ENCODE measurements around the gene OR6B1.

The OR6B1 gene

DNA sequence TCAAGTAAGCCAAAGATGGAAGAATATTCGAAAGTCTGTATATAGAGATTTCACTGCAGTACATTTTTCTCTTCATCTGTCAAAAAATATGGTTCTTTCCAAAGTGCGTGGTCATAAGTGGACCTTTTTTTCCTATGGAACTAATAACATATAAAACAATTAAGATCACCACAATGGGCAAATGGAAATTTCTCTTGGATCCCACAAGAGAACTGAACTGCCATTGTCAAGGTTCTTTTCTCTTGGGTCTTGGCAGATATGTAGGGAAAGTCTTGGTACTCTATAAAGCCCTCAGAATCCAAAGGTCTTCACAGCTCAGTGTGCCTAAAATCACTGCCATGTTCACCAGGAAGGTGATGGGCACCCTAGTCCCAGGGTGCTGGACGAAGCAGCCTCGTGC, at the start of gene OR6B1:
Gene OR6B1 (plus strand): TSS at position 301 of the 400 bp plus-strand sequence. CDS start 3,677 bp downstream, outside the sequence.
- DNase-seq (ENCODE audit: low read depth): no peak

DNA sequence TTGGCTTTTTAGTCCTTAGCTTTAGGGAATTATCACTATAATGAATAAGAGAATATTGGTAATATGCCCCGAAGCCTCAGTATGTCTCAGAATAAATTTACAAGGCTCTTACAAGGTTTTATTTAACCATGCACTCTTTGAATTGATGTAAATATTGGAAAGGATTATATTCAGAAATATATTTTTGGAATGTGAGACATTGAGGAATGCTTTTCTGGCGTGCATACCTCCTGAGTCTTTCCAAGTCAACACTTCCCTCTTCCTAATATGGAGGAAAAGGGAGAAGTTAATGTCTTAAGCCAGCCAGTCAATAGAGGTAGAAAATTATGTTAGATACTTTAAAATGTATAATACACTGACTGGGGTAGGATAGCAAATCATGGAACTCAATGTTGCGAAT, 46.7 kb upstream of the OR6B1 start:
- DNase-seq (ENCODE audit: low read depth): no peak

DNA sequence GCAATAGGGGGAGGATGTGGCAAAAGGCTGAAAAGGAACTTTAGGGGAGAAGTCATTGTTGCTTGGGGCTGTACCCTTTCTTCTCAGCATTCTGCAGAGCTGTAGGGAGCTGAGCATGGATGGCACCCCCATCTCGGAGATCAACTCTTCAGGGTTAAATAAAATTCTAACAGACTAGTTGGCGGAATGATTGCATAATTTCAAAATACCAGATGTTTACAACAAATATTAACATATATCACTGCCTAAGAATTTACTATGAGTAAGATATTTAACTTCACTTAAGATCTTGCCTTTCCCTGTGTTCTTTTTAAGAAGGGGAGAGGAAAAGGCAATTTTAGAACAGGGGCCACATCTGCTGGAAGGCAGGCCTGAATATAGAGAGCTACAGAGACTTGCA, 46.0 kb upstream of the OR6B1 start:
- no peak for DNase-seq (ENCODE audit: low read depth)

DNA sequence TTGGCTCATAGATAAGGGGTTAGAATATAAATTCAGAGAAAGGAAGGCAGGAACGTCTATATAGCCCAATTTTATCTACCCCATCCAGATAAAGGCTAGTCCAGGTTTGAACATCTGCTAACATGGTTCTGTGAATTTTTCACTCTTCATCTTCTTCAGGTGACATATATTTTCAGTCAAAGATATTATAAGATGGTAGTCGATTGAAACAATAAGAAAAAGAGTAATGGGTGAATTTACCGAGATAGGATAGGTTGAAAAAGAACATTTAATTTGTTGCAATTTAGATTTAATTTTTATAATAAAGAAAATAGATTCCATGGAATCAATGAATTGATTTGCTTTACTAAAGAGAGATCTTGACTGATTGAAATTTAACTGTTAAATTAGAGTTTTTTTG, 45.6 kb upstream of the OR6B1 start, which contains the start of gene OR2F1:
Gene OR2F1 (plus strand): TSS at position 301 of the 400 bp plus-strand sequence. CDS start 5,127 bp downstream, outside the sequence.
- no peak for DNase-seq (ENCODE audit: low read depth)

DNA sequence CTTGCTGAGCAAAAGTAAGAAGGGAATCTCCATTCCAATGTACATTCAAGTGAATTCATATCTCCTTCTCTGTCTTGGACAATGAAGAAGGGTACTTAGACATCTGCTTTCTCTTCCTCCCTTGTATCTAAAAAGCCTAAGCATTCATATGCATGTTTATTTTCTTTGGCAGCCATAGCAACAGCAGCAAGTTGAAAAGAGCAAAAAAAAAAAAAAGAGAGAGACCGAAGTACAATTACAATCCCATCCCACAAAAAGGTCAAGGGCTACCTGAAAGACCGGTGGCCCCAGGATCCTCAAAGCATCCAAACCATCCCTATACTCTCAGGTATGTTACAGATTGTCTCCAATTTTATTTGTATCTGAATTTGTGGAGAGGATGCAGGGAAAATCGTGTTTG, 41.3 kb upstream of the OR6B1 start:
- no peak for DNase-seq (ENCODE audit: low read depth)

DNA sequence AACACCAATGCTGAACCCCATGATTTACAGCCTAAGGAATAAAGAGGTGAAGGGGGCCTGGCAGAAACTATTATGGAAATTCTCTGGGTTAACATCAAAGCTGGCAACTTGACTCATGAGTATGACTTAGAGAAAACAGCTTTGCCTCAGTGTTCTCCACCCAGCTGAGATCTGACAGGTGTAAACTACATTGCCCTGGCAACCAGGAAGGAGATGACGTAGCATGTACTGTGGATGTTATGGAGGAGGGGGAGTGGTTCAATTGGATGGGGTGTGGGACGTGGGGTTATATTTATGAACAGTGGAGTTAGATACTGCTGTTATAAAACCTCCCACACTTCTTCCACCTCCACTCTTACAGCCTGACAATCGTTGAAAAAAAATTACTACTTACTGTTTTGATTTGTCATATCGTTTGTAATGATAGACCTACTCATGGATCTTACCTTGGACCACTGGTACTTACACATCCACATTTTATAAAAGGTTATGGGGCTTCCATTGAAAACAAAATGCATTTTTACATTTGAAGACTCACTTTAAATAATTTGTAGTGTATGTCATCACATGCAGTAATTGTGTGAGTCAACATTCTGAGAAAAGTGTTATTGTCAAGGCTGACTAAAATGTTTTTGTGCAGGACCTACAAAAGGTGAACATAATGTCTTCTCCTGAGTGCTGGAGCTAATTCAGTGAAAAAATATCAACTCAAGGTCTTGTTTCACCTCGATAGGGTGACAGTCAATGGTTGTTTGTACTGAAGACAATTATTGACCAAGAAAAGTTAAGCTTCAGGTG, 39.1 kb upstream of the OR6B1 start:
- no peak for DNase-seq (ENCODE audit: low read depth)

DNA sequence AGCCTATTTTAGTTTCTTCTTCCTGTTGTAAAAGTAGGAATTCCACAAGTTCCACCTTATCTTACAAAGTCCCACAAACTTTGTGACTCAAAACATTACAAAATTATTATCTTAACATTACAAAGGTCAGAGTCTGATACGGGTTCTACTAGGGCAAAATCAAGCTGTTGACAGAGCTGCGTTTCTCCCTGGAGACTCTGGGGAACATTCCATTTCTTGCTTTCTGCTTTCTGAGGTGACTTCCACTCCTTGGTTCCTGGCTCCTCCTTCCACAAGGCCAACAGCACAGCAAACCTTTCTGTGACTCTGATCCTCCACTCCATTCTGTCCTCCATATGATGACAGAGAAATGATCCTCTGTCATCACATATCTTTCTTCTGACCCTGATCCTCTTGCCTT, 34.8 kb upstream of the OR6B1 start:
- DNase-seq (ENCODE audit: low read depth): no peak

DNA sequence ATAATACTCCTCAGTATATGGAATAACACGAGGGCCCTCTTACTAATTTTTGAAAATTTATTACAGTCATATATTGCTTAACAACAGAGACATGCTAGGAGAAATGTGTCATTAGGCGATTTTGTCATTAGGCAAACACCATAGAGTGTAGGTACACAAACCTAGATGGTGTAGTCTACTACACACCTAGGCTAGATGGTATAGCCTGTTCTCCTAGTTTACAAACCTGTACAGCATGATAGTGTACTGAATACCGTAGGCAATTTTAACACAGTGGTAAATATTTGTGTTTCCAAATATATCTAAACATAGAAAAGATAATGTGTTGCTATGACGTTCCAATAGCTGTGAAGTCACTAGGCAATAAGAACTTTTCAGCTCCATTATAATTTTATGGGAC, 32.7 kb upstream of the OR6B1 start:
- no peak for DNase-seq (ENCODE audit: low read depth)

DNA sequence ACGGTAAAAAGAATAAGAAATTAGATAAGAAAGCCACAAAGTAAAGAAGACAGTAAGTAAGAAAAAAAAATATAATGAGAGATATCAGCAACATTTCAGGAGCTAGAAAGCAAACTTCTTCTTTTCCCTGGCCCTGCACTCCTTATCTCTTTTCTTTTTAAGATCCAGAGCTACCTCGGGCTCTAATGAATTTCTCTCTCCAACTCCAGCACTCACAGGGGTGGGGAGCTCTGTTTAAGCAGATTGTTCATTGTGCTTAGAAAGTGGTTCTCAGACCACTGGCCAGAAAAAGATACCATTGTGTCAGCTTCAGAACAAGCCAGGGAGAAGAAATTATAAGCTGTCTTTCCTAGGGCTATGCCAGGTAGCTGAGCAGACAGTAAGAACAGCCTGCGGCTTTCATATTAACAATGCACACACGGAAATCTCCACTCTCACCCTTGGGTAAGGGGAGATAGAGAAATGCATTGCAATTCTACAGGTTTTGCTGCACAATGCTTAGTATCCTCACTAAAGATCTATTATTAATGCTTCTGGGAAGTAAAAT, 26.2 kb upstream of the OR6B1 start:
- no peak for DNase-seq (ENCODE audit: low read depth)

DNA sequence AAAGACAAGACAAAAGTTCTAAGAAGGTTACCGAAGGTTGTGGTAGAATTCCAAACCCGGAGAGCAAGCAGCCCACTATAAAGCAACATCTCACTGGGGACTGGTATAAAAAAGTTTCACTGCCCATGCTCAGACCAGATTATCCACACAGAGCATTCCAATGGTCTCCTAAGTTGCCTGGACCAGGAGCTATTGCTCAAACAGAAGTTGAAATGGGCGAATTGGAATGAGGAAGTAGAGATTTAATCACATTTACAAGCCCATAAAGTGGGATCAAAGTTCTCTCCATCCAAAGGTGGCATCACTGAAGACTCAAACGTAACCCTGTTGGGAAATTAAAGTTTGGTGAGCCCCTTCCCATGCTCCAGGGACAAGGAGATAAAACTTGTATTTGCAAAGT, 25.7 kb upstream of the OR6B1 start:
- DNase-seq (ENCODE audit: low read depth): no peak

DNA sequence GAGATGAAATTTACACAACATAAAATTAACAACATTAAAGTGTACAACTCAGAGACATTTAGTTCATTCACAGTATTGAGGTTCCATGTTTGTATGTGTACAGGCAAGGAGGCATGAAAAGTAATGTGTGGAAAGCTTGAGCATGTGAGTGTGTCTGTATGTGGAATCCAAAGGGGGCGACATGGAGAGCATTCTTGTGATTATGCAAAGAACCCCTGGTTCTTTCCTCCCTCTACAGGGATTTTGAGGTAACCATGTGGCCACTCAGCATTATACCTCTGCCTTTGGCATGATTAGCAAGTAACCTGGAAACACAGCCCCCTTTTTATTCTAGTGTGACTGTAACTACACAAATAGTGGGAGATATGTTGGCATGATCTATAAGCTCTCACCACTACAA, 24.5 kb upstream of the OR6B1 start:
- no peak for DNase-seq (ENCODE audit: low read depth)

DNA sequence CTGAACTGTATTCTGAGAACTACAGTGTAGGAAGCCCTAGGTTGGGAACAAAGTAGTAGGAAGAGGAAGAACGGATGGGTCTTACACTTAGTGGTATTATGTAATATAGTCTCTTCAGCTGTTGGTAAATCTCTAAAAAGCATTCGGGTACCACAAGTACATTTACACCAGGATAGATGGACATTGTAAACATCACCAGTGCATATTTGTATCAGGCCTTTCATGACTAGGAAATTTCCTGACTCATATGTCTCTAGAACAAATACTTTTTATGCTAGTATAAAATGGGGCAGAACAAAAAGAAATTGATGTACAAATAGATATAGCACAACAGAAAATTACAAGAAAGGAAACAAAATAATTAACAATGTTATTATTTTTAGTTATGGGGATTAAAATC, 21.5 kb upstream of the OR6B1 start:
- DNase-seq (ENCODE audit: low read depth): no peak

DNA sequence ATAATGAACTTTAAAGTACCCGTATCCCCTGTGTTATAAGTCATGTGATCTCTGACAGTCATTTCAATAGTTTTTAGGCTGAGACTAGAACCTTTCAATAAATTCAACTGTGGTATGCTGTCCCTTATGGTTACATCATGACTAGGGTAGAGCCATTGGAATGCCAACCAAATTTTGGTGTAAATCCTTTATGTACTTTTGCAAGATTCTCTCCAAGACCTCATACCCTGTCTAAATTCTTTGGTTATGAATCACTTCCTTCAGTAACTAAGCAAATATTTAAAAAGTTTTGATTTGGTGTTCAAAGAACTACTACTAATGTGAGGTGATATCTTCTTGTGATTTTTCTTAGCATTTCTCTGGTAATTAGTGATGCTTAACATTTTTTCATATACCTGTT, 20.8 kb upstream of the OR6B1 start:
- DNase-seq (ENCODE audit: low read depth): no peak

DNA sequence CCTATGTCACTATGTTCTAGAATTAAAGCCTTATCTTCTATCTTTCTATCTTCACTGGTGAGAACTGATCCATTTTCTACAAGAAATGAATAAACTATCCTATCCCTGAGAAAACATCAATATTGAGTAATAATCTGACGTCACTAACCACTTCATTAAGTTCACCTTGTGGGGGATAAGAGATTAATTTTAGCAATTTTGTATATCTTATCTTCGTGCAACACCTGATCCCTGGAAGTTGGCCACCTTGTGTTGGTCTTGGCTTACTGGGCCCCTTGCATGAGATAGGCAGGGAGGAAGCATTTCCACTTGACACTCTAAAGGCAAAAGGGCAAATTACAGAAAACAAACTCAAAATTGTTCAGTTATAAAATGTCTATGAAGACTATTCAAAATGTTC, 20.1 kb upstream of the OR6B1 start:
- no peak for DNase-seq (ENCODE audit: low read depth)

DNA sequence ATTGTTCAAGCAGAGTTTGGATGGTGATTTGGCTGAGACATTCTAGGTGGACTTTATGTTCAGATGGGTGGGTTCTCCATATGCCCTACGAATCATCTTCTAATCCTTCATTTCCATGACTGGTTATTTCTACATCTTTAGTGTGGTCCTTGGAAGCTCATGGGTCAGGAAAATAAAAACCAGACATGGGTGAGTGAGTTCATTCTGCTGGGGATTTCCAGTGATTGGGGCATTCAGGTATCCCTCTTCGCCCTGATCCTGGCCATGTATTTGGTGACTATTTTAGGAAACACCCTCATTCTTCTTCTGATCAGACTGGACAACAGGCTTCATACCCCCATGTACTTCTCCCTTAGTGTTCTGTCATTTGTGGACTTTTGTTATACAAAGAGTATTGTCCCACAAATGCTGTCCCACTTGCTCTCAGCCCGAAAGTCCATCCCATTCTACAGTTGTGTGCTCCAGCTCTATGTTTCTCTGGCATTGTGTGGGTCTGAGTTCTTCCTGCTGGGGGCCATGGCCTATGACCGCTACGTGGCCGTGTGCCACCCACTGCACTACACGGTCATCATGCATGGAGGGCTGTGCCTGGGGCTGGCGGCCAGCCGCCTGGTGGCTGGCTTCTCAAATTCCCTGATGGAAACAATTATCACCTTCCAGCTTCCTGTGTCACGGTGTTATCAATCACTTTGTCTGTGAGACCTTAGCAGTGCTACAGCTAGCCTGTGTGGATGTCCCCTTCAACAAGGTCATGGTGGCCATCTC, 19.2 kb upstream of the OR6B1 start:
- DNase-seq (ENCODE audit: low read depth): no peak

DNA sequence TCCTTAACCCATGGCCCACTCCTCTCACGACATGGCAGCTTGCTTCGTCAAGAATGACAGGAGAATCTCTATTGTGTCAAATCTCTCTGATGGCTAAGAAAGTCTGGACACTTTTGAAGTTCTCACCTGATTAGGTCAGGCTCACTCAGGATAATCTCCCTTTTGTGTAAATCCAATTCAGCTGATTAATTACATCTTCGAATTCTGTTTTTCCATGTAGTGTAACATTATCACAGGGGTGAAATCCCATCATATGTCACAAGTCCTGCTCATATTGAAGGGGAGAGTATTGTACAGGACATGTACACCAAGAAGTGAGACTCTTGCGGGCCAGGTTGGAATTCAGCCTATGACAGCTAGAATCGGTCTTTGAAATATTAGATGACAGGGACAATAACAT, 16.2 kb upstream of the OR6B1 start:
- DNase-seq (ENCODE audit: low read depth): no peak

DNA sequence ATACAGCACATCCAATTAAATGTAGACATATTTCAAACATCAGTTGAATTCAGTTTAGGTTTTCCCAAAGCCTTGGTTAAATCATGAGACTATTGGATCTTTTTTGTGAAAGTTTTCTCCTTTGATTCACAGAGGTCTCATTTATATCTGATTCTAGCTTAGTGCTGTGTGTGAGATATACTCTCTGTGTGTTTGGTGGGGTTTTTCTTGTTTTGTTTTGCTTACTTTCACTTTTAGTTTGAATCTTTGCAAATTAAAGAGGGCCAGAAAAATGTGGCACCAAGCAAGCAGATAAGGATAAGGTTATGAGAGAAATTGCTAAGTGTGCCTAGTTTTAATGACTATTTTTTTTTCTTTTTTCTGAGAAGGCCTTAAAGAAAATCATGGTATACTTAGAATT, 12.6 kb upstream of the OR6B1 start:
- no peak for DNase-seq (ENCODE audit: low read depth)

DNA sequence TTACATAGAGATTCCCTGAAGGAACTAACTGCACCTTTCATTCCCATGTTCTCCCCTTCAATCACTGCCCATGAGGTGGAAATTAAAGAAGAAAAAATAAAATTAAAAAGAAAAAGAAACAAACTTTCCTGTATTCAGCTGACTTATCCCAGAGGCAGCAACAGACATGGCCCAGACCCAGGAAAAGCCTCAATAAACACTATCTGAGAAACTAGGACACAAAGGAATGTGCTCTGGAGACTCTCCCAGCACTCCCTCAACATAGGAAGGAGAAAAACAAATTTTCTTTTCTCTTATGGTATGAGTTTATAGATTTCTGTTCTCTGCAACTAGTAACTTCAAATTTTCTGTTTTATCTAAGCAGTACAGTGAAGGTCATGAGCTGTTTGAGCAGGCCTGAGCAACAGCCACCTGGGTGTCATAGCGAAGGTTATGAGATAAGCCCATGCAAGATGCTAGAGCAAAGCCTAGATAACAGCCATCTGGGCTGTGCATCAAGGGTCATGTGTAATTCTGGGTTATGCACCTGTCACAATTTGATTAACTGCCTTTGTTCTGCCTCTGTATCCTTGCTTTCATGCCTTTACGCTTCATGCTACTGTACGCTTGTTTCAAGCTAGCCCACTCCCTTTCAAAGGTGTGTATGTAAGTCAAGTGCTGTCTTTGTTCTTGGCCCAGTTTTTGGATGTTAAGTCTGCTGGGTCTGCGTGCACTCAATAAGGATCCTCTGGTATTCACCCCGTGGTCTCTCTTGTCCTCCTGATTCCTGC, 11.0 kb upstream of the OR6B1 start:
- no peak for DNase-seq (ENCODE audit: low read depth)

DNA sequence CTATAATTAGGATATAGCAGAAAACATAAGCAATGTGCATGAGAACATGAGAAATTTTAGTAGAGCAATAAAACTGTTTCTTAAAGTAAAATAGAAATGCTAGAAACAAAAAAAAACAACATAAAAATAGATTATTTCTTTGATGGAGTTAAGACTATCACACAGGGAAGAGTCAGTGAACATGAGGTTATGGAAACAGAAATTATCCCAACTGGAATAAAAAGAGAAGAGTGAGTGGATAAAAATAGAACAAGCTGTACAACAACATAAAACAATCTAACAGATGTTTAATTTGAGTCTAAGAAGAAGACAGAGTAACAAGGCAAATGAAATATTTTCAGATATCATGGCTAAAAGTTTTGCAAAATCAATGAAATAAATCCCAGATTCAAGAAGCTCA, 7.5 kb upstream of the OR6B1 start:
- DNase-seq (ENCODE audit: low read depth): no peak

DNA sequence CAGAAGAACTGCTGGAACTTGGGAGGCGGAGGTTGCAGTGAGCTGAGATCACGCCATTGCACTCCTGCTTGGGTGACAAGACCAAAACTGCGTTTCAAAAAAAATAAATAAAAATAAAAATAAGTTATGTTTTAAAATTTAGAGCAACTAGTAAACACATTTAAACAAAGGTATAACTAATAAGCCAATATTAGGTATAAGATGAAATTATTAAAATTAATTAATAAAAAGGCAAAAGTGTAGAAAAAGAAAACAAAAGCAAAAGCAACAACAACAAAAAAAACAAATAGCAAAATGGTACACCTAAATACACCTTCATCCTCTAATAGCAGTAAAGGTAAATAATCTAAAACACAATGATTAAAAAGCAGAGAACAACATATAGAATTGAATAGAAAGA, 6.2 kb upstream of the OR6B1 start:
- DNase-seq (ENCODE audit: low read depth): no peak

DNA sequence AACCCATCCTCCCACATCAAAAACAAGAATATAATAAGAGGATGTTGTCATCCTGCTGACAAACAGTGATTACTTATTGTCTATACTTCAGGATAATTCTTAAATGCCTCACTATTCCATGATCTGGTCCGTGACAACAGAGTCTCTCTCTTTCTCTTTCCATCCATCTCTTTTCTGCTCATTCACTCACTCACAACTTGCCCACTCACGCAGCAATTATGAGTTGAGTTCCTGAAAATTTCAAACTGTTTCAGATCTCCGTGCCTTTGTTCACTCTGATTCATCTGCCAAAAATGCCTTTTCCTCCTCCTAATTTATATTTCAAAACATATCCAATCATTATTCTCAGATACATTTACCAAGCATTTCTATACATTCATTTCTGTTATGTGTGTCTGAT, 1.4 kb downstream of the OR6B1 start:
- DNase-seq (ENCODE audit: low read depth): no peak

DNA sequence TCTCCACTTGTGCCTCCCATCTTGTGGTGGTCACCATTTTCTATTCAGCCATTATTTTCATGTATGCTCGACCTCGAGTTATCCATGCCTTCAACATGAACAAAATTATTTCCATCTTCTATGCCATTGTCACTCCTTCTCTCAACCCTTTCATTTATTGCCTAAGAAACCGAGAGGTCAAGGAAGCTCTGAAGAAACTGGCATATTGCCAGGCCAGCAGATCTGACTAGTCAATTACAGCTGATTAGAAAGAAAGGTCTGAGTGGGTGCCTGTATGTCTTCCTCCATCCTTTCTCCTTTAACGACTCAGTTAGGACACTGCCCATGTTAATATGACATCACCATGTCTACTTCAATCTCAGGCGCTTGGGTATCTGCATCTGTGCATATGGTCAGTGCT, 4.6 kb downstream of the OR6B1 start:
- DNase-seq (ENCODE audit: low read depth): no peak
